Tibial nerve (tissue), 4 donors: ENCODE results near the gene DBR1. TPM values are rescaled to one million over a fixed set of nuclear protein-coding genes. Genes with fewer than 3 reads are reported as not detected.

Experiments used
- DNase-seq, 2 donors: peaks; one replicate each; pipeline ENCODE4 v3.0.0-alpha.2; 2019; ENCODE audit warnings: low spot score in 2 of 2
- H3K27ac ChIP-seq, 4 donors: fragments of 200-600 bp; sonication (generic) in 3 of 4; one replicate each; pipeline ENCODE4 v1.5.1; 2017 to 2019; ENCODE audit warnings: mild to moderate bottlenecking in 1 of 4
- H3K27me3 ChIP-seq, 2 donors: fragments of 200-600 bp; sonication (generic) in 1 of 2; one replicate each; pipeline versions ENCODE4 v1.5.1 to v1.6.0; 2017 to 2019
- H3K36me3 ChIP-seq, 3 donors: fragments of 200-600 bp; sonication (generic); one replicate each; pipeline ENCODE4 v1.5.1; 2018 to 2019
- H3K4me1 ChIP-seq, 4 donors: fragments of 200-600 bp; sonication (generic) in 3 of 4; one replicate each; pipeline ENCODE4 v1.5.1; 2017 to 2019
- H3K4me3 ChIP-seq, 4 donors: fragments of 200-600 bp; sonication (generic) in 3 of 4; one replicate each; pipeline ENCODE4 v1.5.1; 2017 to 2019; ENCODE audit warnings: mild to moderate bottlenecking in 1 of 4, moderate library complexity in 1 of 4
- H3K9me3 ChIP-seq, 4 donors: fragments of 200-600 bp; sonication (generic) in 3 of 4; one replicate each; pipeline ENCODE4 v1.5.1; 2017 to 2019
- EP300 ChIP-seq, 2 donors: sonication (generic); formaldehyde crosslinking; IDR thresholded peaks; one replicate each; pipeline ENCODE4 v1.6.1; 2017; ENCODE audit warnings: antibody characterized with exemption in 2 of 2, mild to moderate bottlenecking in 1 of 2
- POLR2A ChIP-seq, 2 donors: fragments of 450-650 bp; IDR thresholded peaks; one replicate each; pipeline ENCODE4 v1.6.1; 2017; ENCODE audit warnings: antibody characterized with exemption in 2 of 2, mild to moderate bottlenecking in 2 of 2, moderate library complexity in 2 of 2
- WGBS, 2 donors: methylation state at CpG; one replicate each; pipeline ENCODE4 v1.1.5; 2018; 5-methylcytosine and 5-hydroxymethylcytosine counted together
- total RNA-seq, 4 donors: library from RNA; depleted of rRNA; stranded (reverse); fragments of >200 nt; gene quantifications; one replicate each; pipeline ENCODE4 v1.1.0, GENCODE V29; 2016
- TF ChIP-seq, protein P1 (sequence below), 5 experiments: fragments of 200-600 bp in 3 of 5; fragments of 450-650 bp in 2 of 5; sonication (generic) in 3 of 5; IDR thresholded peaks; one replicate each; pipeline ENCODE4 v1.5.1; 2016 to 2019; ENCODE audit warnings: antibody characterized with exemption in 5 of 5, mild to moderate bottlenecking in 3 of 5, moderate library complexity in 2 of 5

DBR1 gene
- total RNA-seq, 4 donors from 2014 or later: 9.0 to 12.8 (median 10.2) TPM

DNA sequence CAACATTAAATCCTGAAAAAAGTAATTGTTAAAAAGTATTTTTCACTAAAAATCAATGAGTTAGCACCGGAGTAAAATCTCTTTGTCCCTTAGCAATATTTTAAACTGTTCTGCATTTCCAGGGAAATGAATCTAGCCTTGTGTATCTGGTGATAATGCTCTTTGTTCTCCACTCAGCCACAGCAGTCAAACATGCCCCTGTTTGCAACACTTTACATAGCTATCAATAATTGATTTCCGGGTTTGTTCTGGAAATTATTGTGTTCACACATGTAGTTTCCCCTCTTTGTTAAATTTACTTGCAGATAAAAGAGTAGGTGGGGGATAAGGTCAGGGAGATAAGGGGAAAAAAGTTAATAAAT is 38.9 kb downstream of the DBR1 start:
- no peaks in the 10 kb centered on the region for H3K4me1 ChIP-seq
- H3K9me3 ChIP-seq: no peaks in the 10 kb centered on the region
- H3K36me3 ChIP-seq: no peaks in the 10 kb centered on the region
- DNase-seq: no peak
- no peak overlapping the region for H3K27ac ChIP-seq
- no peaks in the 10 kb centered on the region for H3K27me3 ChIP-seq
- no peak overlapping the region for H3K4me3 ChIP-seq
- no peak for TF ChIP-seq POLR2A (IDR thresholded peaks at IDR 0.05)
- TF ChIP-seq, protein P1, sequence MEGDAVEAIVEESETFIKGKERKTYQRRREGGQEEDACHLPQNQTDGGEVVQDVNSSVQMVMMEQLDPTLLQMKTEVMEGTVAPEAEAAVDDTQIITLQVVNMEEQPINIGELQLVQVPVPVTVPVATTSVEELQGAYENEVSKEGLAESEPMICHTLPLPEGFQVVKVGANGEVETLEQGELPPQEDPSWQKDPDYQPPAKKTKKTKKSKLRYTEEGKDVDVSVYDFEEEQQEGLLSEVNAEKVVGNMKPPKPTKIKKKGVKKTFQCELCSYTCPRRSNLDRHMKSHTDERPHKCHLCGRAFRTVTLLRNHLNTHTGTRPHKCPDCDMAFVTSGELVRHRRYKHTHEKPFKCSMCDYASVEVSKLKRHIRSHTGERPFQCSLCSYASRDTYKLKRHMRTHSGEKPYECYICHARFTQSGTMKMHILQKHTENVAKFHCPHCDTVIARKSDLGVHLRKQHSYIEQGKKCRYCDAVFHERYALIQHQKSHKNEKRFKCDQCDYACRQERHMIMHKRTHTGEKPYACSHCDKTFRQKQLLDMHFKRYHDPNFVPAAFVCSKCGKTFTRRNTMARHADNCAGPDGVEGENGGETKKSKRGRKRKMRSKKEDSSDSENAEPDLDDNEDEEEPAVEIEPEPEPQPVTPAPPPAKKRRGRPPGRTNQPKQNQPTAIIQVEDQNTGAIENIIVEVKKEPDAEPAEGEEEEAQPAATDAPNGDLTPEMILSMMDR (IDR thresholded peaks at IDR 0.05): no peak
- 26 to 43% methylated on average over 2 of the region's 2 CpGs for WGBS, 2 donors

DNA sequence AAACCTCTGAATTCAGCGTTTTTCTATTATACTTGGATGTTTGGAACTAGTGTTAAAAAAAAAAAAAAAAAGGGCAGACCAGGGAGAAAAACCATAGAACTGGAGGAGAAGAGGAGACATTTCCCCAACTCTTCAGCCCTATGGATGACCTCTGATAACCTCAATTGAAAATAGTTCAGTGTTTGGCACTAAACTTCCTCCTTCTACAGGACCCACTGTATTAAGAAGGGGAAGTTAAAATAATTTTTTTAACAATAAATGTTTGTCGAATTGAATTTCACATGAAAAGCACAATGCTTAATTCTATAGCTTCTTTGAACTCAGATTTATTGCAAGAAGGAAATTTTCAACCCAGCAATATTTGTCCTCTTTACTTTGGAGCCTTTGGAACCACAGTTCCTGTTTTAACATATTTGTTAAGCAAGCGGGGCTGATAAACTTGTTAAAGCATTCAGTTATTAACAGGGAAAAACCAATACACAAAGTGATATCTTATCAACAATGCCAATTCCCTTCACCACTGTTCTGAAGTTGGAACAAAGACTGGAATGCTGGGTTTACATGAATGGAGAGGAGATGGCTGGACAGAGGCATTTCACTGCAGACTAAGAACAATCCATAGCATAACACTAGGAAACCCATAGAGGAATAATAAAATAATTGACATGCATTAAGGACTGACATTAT is 39.4 kb downstream of the DBR1 start:
- Histone ChIP-seq H3K36me3 (no peaks in the 10 kb centered on the region), H3K4me1 (no peaks in the 10 kb centered on the region), H3K27ac (no peak overlapping the region), H3K4me3 (no peak overlapping the region), H3K9me3 (no peaks in the 10 kb centered on the region), H3K27me3 (no peaks in the 10 kb centered on the region)
- 51 to 63% methylated on average over 3 of the region's 3 CpGs for WGBS, 2 donors
- DNase-seq: no peak
- TF ChIP-seq EP300 (IDR thresholded peaks at IDR 0.05) (no peak), POLR2A (IDR thresholded peaks at IDR 0.05) (no peak)
- TF ChIP-seq, protein P1 (IDR thresholded peaks at IDR 0.05): no peak

- 60 to 76% methylated on average over 1 of the region's 1 CpG for WGBS, 2 donors
- no peak within 1 kb of the TSS for H3K27ac ChIP-seq
- TF ChIP-seq EP300 (IDR thresholded peaks at IDR 0.05): no peak
- TF ChIP-seq POLR2A (IDR thresholded peaks at IDR 0.05): no peak
- TF ChIP-seq, protein P1 (IDR thresholded peaks at IDR 0.05): no peak
Measured at GRCh38 chr3:138132239-138132638, 42.5 kb downstream of the DBR1 start, which contains the start of gene A4GNT. Gene A4GNT, minus strand, starts transcription at chr3:138132390. Its CDS starts 1,134 bp downstream, at chr3:138131256.

GRCh38 chr3:138127636-138128365 is 46.9 kb downstream of the DBR1 start:
- Histone ChIP-seq H3K9me3 (no peaks in the 10 kb centered on the region), H3K36me3 (no peaks in the 10 kb centered on the region), H3K4me1 (peaks cover 0 to 22% (median 4%) of the 10 kb centered on the region in 4 donors), H3K4me3 (no peak overlapping the region), H3K27me3 (no peaks in the 10 kb centered on the region), H3K27ac (no peak overlapping the region)
- WGBS, 2 donors: 69 to 84% methylated on average over 1 of the region's 1 CpG
- DNase-seq: no peak
- TF ChIP-seq POLR2A (IDR thresholded peaks at IDR 0.05) (no peak), EP300 (IDR thresholded peaks at IDR 0.05) (no peak)

More at GRCh38 chr3:138132239-138132638, 42.5 kb downstream of the DBR1 start, which contains the start of gene A4GNT:
- H3K27me3 ChIP-seq: no peaks in the 10 kb centered on the region
- DNase-seq: no peak
- H3K36me3 ChIP-seq: no peaks in the 10 kb centered on the region
- H3K9me3 ChIP-seq: no peaks in the 10 kb centered on the region
- no peak within 1 kb of the TSS for H3K4me3 ChIP-seq
- no peaks in the 10 kb centered on the region for H3K4me1 ChIP-seq

GRCh38 chr3:138125548-138126221 is 49.0 kb downstream of the DBR1 start:
- H3K9me3 ChIP-seq: no peaks in the 10 kb centered on the region
- H3K4me1 ChIP-seq: peaks cover 0 to 22% (median 4%) of the 10 kb centered on the region in 4 donors
- no peaks in the 10 kb centered on the region for H3K36me3 ChIP-seq
- DNase-seq: no peak
- TF ChIP-seq, protein P1 (IDR thresholded peaks at IDR 0.05): no peak
- TF ChIP-seq POLR2A (IDR thresholded peaks at IDR 0.05) (no peak), EP300 (IDR thresholded peaks at IDR 0.05) (no peak)
- peak overlapping the region in 3 of 4 donors; percentile 8 to 53 (median 9) for H3K27ac ChIP-seq
- 16 to 17% methylated on average over 5 of the region's 5 CpGs for WGBS, 2 donors
- H3K4me3 ChIP-seq: no peak overlapping the region
- H3K27me3 ChIP-seq: no peaks in the 10 kb centered on the region
